HG03558 (cell line): ENCODE results near the gene C10orf62.
"Not testable (repeated sequence)": the region's sequence is repeated elsewhere in the genome, so short reads cannot be mapped to it uniquely, and the experiment has no call there.

Source experiments
- ATAC-seq: cut with Tn5 transposase; IDR thresholded peaks from one replicate; pipeline ENCODE4 v1.9.1; 2021; ENCODE audit warnings: moderate number of reproducible peaks; ENCODE audit not compliant: unreplicated experiment; ENCODE audit errors: extremely low read depth

Gene C10orf62

DNA sequence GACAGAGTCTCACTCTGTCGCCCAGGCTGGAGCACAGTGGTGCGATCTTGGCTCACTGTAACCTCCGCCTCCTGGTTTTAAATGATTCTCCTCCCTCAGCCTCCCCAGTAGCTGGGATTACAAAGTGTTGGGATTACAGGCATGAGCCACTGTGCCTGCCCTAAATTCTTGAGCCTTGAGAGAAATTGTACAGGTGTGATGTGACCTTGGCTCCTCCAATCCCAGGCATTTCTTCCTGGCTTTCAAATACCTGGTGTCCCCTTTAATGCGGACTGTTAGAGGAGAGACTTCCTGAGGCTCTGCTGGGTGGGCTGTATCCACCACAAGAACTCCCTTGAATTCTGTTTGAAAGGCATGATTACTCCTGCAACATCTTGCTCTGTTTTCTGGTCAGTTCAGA is 28.8 kb downstream of the C10orf62 start:
- no peak for ATAC-seq

DNA sequence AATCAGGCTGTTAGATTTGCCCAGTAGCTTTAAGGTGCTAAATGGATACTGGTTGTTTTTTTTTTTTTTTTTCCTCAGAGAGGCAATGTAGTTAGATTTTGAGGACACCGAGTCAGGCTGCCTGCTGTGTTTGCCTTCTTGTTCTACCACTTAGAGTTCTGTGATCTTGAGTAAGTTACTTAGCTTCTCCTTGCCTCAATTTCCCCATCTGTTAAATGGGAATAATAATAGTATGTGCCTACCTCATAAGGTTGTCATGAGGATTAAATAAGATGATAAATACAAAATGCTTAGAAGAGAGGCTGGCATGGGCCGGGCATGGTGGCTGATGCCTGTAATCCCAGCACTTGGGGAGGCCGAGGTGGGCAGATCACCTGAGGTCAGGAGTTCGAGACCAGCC is 29.2 kb downstream of the C10orf62 start:
- no peak for ATAC-seq

DNA sequence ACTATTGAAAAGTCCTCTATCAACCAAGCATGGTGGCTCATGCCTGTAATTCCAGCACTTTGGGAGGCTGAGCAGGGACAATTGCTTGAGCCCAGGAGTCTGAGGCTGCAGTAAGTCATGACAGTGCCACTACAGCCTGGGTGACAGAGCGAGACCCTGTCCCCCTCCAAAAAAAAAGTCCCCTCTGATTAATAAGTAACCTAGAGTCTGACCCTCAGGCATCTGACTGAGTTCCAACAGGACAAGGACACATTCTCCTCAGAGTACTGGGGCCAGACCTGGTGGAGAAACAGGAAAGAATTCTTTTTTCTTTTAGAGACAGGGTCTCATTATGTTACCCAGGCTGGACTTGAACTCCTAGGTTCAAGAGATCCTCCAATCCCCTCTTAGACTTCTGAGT is 33.8 kb downstream of the C10orf62 start:
- ATAC-seq, result no peak

DNA sequence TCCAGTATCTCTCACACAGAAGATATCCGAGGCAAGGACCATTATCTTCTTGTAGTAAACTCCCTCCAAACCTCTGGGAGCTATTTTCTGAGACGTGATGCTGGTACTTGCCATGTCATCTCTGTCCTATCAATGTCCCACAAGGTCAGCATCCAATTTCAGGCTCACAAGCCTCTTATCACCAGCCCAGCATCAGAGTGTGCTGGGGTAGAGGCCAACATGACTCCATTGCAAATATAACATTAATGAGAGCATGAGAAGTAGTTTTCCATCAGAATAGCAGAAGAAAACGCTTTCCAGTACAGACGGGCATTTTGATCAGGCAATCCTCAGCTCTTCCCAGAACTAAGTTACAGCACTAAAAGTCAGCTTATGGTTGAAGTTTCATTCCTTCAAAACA is 38.2 kb downstream of the C10orf62 start:
- no peak for ATAC-seq

DNA sequence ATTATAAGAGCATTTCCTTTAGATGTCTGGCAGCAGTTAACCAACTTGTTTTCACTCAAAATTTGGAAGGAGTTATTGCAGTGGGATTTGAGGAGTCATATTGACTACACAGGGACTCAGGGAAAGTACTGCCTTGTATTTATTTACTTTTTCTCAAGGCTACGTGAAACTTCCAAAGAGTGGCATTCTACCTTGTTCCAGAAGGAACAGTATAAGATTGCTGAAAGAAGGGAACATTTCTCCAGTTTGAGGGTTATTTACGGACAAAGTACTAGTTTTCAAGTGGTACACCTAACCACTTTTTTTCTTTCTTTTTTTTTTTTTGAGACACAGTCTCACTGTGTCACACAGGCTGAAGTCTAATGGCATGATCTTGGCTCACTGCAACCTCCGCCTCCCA is 38.7 kb downstream of the C10orf62 start:
- no peak for ATAC-seq

DNA sequence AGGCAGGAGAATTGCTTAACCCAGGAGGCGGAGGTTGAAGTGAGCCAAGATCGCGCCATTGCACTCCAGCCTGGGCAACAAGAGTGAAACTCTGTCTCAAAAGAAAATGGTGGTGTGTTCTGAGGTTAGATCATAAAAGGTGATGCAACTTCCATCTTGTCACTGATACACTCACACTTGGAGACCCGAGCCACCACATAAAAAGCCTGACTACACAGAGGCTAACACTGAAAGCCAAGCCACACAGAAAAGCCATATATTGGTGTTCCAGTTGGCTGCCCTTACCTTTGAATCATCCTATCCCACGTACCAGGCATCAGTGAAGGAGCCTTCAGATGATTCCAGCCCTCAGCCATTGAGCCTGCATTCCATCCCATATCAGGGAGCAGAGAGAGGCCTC is 39.8 kb downstream of the C10orf62 start:
- ATAC-seq, result no peak

DNA sequence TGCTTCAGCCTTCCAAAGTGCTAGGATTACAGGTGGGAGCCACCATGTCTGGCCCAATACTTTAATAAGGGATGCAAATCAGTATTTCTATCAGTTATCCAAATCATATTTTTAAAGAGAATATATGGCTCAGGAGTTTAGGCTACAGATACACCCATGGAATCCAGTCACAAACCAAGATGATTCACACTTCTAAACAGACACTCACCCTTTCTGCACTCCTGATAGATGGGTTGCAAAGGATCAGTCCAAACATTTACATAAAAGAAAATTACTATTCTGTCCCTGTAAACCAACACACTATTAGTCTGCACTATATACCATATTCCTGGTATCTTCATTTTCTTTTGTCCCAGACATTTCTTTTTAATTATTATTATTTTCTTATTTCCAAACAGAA is 41.6 kb downstream of the C10orf62 start:
- ATAC-seq, result no peak

DNA sequence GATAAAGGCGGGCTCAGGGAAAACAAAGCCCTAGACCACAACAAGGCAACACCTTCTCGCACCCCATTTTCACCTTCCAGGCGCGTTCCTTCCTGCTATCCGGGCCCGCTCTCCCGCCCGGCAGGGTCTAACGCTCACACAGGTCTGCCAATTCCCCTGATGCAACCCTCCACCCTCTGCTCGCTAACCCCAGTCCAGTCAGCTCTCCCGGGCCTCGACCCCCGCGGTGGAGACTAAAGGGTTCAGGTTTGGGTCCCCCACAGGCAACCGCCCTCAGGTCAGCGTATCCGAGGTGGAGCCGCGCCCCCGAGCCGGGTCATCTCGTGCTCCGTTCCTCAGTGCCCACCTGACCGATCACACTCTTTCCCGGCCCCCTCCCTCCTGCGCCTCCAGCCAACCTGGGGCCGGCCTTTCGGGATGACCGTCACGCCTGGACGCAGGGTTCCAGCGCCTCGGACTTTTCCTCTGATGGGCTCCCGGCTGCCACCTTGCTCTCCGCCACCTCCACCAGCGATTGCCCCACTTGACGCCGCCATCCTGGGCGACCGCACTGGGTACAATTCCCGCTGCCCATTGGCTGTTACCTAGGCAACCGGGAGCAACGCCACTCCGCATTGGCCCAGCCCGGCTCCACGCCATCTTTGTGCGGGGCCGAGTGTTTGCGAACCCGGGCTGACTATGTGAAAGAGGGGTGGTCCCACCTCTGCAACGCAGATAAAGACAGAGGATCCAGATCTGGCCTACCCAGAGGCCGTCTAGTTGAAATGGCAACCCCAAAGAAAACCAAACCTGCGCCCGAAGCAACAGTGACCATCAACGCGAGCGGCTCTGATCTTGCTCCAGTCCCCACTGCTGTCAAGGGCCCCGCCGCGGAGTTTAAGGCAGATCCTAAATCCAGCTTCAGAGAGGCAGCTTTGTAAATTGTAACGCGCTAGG is 43.7 kb downstream of the C10orf62 start, which contains the start of gene MORN4:
Gene MORN4 (minus strand): TSS at position 552 of the 936 bp plus-strand sequence. CDS start 13,847 bp downstream, outside the sequence.
- ATAC-seq, result peak; percentile 99

DNA sequence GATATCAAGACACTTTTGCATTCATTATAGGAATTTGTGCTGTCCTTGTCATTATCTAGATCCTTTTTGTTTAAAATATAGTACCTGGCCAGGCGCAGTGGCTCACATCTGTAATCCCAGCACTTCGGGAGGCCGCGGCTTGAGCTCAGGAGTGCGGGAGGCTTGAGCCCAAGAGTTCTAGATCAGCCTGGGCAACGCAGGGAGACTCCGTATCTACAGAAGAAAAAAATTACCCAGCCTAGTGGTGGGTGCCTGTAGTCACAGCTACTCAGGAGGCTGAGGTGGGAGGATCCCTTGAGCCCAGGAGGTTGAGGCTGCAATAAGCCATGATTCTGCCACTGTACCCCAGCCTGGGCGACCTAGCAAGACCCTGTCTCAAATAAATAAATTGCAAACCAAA is 44.4 kb downstream of the C10orf62 start:
- ATAC-seq, result no peak

DNA sequence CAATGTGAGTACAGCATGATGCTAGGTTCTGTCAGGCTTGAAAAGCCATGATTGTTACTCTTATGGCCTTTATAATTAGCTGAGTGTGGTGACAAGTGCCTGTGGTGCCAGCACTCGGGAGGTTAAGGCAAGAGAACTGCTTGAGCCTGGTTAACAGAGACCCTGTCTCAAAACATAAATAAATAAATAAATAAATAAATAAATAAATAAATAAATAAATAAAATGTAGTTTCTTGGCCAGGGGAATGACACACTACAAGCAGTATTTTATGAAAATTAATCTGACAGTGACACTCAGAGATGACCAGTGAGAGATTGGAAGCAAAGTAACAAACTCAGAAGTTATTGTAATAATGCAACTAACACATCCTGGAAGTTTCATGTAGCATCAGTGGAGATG is 46.1 kb downstream of the C10orf62 start:
- ATAC-seq, result no peak

DNA sequence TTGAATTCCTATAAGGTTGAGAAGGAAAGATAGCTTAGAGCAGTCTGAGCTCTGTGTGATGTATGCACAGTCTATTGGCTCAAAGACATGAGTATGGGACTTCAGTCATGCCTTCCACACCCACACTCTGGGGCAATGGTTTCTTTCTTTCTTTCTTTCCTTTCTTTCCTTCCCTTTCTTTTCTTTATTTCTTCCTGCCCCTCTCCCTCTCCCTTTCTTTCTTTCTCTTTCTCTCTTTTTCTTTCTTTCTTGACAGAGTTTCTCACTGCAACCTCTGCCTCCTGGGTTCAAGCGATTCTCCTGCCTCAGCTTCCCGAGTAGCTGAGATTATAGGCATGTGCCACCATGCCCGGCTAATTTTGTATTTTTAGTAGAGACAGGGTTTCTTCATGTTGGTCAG is 49.6 kb downstream of the C10orf62 start:
- ATAC-seq, result not testable (repeated sequence)

DNA sequence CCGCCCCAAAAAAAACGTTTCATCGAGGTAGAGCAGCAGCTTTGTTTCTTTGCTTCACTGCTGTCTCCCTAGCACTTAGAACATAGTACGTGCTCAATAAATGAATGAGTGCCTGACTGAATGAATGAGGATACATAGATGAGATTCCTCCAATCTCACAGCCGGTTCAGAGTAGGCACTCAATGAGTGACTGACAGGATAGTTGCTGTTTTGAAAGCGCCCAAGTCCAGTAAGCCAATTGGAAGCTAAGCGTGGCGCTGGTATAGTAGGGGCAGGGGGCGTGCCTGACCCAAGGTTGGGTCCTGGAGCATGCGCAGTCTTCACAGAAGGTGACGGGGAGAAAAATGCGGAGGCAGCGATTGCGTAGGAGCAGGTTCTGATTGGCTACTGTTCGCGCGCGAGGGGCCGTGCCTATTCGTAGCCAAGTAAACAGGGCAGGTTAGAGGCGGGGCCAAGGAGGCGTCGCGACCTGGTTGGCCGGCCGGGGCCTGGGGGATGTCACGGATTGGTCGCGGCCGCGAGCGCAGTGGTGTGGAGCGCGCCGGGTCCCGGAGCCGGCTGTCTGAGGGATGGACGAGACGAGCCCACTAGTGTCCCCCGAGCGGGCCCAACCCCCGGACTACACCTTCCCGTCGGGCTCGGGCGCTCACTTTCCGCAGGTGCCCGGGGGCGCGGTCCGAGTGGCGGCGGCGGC is 50.8 kb downstream of the C10orf62 start, which contains the start of gene PI4K2A:
Gene PI4K2A (plus strand): TSS at position 498 of the 694 bp plus-strand sequence. CDS start 72 bp downstream, at position 570.
- peak; percentile 92 for ATAC-seq
